Suprapubic skin (tissue), 4 donors: ENCODE measurements around the gene ANXA10. TPM values are rescaled to one million over a fixed set of nuclear protein-coding genes. Genes with fewer than 3 reads are reported as not detected.
"Not testable (repeated sequence)": the region's sequence is repeated elsewhere in the genome, so short reads cannot be mapped to it uniquely, and the experiment has no call there.

Experiments used
- DNase-seq, 2 donors: peaks; one replicate each; pipeline ENCODE4 v3.0.0-alpha.2; 2019; ENCODE audit warnings: low spot score in 2 of 2
- H3K27ac ChIP-seq: fragments of 200-600 bp; sonication (generic); one replicate; pipeline ENCODE4 v1.5.1; 2019
- H3K27me3 ChIP-seq: fragments of 200-600 bp; sonication (generic); one replicate; pipeline ENCODE4 v1.5.1; 2019
- H3K36me3 ChIP-seq: fragments of 200-600 bp; sonication (generic); one replicate; pipeline ENCODE4 v1.5.1; 2019
- H3K4me1 ChIP-seq: fragments of 200-600 bp; sonication (generic); one replicate; pipeline ENCODE4 v1.5.1; 2019
- H3K4me3 ChIP-seq: fragments of 200-600 bp; sonication (generic); one replicate; pipeline ENCODE4 v1.5.1; 2019; ENCODE audit warnings: mild to moderate bottlenecking
- H3K9me3 ChIP-seq: fragments of 200-600 bp; sonication (generic); one replicate; pipeline ENCODE4 v1.5.1; 2019
- CTCF ChIP-seq, 2 donors: fragments of 200-600 bp in 1 of 2; fragments of 450-650 bp in 1 of 2; sonication (generic) in 1 of 2; IDR thresholded peaks; one replicate each; pipeline ENCODE4 v1.5.1; 2016 to 2019; ENCODE audit warnings: antibody characterized with exemption in 2 of 2, mild to moderate bottlenecking in 1 of 2, moderate library complexity in 1 of 2
- EP300 ChIP-seq: sonication (generic); formaldehyde crosslinking; IDR thresholded peaks from one replicate; pipeline ENCODE4 v1.6.1; 2017; ENCODE audit warnings: antibody characterized with exemption
- POLR2A ChIP-seq, 2 donors: fragments of 450-650 bp; IDR thresholded peaks; one replicate each; pipeline ENCODE4 v1.6.1; 2017; ENCODE audit warnings: antibody characterized with exemption in 2 of 2, mild to moderate bottlenecking in 2 of 2, moderate library complexity in 2 of 2
- POLR2AphosphoS5 ChIP-seq, 3 donors: sonication (generic); formaldehyde crosslinking; IDR thresholded peaks; one replicate each; pipeline ENCODE4 v1.6.1; 2017; ENCODE audit warnings: antibody characterized with exemption in 3 of 3
- WGBS: methylation state at CpG from one replicate; pipeline ENCODE4 v1.1.5; 2018; 5-methylcytosine and 5-hydroxymethylcytosine counted together
- total RNA-seq, 4 donors: library from RNA; depleted of rRNA; stranded (reverse); fragments of >200 nt; gene quantifications; one replicate each; pipeline ENCODE4 v1.1.0, GENCODE V29; 2016

ANXA10 gene
- total RNA-seq, 4 donors from 2014 or later = not detected

GRCh38 chr4:168208957-168209614 is 116.7 kb downstream of the ANXA10 start:
- H3K9me3 ChIP-seq = peaks cover 4% of the 10 kb centered on the region
- no peak overlapping the region for H3K27ac ChIP-seq
- H3K36me3 ChIP-seq = no peaks in the 10 kb centered on the region
- no peak for TF ChIP-seq EP300
- no peak for TF ChIP-seq POLR2AphosphoS5 (IDR thresholded peaks at IDR 0.05)
- DNase-seq = no peak
- no peak overlapping the region for H3K4me3 ChIP-seq
- WGBS = 79% methylated on average over 3 of the region's 3 CpGs
- H3K4me1 ChIP-seq = no peaks in the 10 kb centered on the region
- H3K27me3 ChIP-seq = no peaks in the 10 kb centered on the region

- no peak overlapping the region for H3K27ac ChIP-seq
- WGBS = 88% methylated on average over 3 of the region's 3 CpGs
- no peak for DNase-seq
- TF ChIP-seq CTCF (IDR thresholded peaks at IDR 0.05) = no peak
- no peak for TF ChIP-seq POLR2AphosphoS5 (IDR thresholded peaks at IDR 0.05)
- no peak for TF ChIP-seq POLR2A (IDR thresholded peaks at IDR 0.05)
- TF ChIP-seq EP300 = no peak
- H3K27me3 ChIP-seq = no peaks in the 10 kb centered on the region
- no peaks in the 10 kb centered on the region for H3K4me1 ChIP-seq
- peaks cover 7% of the 10 kb centered on the region for H3K36me3 ChIP-seq
- no peaks in the 10 kb centered on the region for H3K9me3 ChIP-seq
- no peak overlapping the region for H3K4me3 ChIP-seq
Measured at GRCh38 chr4:168212656-168213055, 120.3 kb downstream of the ANXA10 start.

GRCh38 chr4:168213511-168213910 is 121.2 kb downstream of the ANXA10 start:
- not testable (repeated sequence) for H3K27me3 ChIP-seq, DNase-seq, H3K27ac ChIP-seq, H3K4me1 ChIP-seq, H3K9me3 ChIP-seq, H3K4me3 ChIP-seq
- peaks cover 12% of the 10 kb centered on the region for H3K36me3 ChIP-seq

- no peaks in the 10 kb centered on the region for H3K27me3 ChIP-seq
- WGBS = 97% methylated on average over 1 of the region's 1 CpG
- no peak overlapping the region for H3K4me3 ChIP-seq
- DNase-seq = no peak
- no peak overlapping the region for H3K27ac ChIP-seq
- H3K4me1 ChIP-seq = no peaks in the 10 kb centered on the region
- H3K9me3 ChIP-seq = no peaks in the 10 kb centered on the region
- peaks cover 21% of the 10 kb centered on the region for H3K36me3 ChIP-seq
- TF ChIP-seq POLR2A (IDR thresholded peaks at IDR 0.05) (no peak), POLR2AphosphoS5 (IDR thresholded peaks at IDR 0.05) (no peak), CTCF (IDR thresholded peaks at IDR 0.05) (no peak), EP300 (no peak)
Measured at GRCh38 chr4:168218645-168219044, 126.3 kb downstream of the ANXA10 start.

GRCh38 chr4:168220893-168221292 is 128.6 kb downstream of the ANXA10 start:
- H3K27me3 ChIP-seq = no peaks in the 10 kb centered on the region
- H3K4me3 ChIP-seq = no peak overlapping the region

GRCh38 chr4:168221301-168221700 is 129.0 kb downstream of the ANXA10 start:
- Histone ChIP-seq H3K36me3 (peaks cover 34% of the 10 kb centered on the region), H3K27ac (no peak overlapping the region), H3K4me1 (no peaks in the 10 kb centered on the region), H3K9me3 (no peaks in the 10 kb centered on the region), H3K27me3 (no peaks in the 10 kb centered on the region), H3K4me3 (no peak overlapping the region)
- TF ChIP-seq EP300 (no peak), CTCF (IDR thresholded peaks at IDR 0.05) (no peak), POLR2A (IDR thresholded peaks at IDR 0.05) (no peak), POLR2AphosphoS5 (IDR thresholded peaks at IDR 0.05) (no peak)
- WGBS = 16% methylated on average over 2 of the region's 2 CpGs
- DNase-seq = no peak

More at GRCh38 chr4:168220893-168221292, 128.6 kb downstream of the ANXA10 start:
- DNase-seq = no peak
- Histone ChIP-seq H3K9me3 (no peaks in the 10 kb centered on the region), H3K4me1 (no peaks in the 10 kb centered on the region), H3K27ac (no peak overlapping the region), H3K36me3 (peaks cover 31% of the 10 kb centered on the region)
- TF ChIP-seq EP300 (no peak), POLR2A (IDR thresholded peaks at IDR 0.05) (no peak), POLR2AphosphoS5 (IDR thresholded peaks at IDR 0.05) (no peak), CTCF (IDR thresholded peaks at IDR 0.05) (no peak)

Other genes starting within 250 kb of the ANXA10 start
- 10 to 100 TPM in 3 of 4 donors, 1 to 10 TPM in 1; 6.1 to 17.3 (median 15.4) TPM for gene DDX60, start 226.2 kb downstream of the ANXA10 start, total RNA-seq